ENCODE results near the gene DLD.
"Not testable (repeated sequence)": the region's sequence is repeated elsewhere in the genome, so short reads cannot be mapped to it uniquely, and the experiment has no call there.

The DLD gene

GRCh38 chr7:107920048-107920772 lies 29.2 kb downstream of the DLD start:
- Mint-ChIP-seq H3K9me3 (no peaks in the 10 kb centered on the region), H3K4me3 (no peak overlapping the region), H3K4me1 (peaks cover 13% of the 10 kb centered on the region), H3K36me3 (peaks cover 81% of the 10 kb centered on the region), H3K27ac (no peak overlapping the region)
- ATAC-seq (no peak), DNase-seq (ENCODE audit: low spot score in 2 of 2) (no peak)

GRCh38 chr7:107921826-107922225 lies 30.8 kb downstream of the DLD start:
- DNase-seq (ENCODE audit: low spot score in 2 of 2); H3K27ac Mint-ChIP-seq; H3K9me3 Mint-ChIP-seq; H3K4me3 Mint-ChIP-seq; ATAC-seq: not testable (repeated sequence)
- Mint-ChIP-seq H3K4me1 (peaks cover 13% of the 10 kb centered on the region), H3K36me3 (peaks cover 80% of the 10 kb centered on the region)

GRCh38 chr7:107922886-107923285 lies 31.9 kb downstream of the DLD start:
- H3K4me1 Mint-ChIP-seq, result peaks cover 13% of the 10 kb centered on the region
- no peak overlapping the region for H3K27ac Mint-ChIP-seq
- no peak for DNase-seq (ENCODE audit: low spot score in 2 of 2)
- no peaks in the 10 kb centered on the region for H3K9me3 Mint-ChIP-seq
- ATAC-seq, result no peak
- H3K4me3 Mint-ChIP-seq, result no peak overlapping the region
- peaks cover 79% of the 10 kb centered on the region for H3K36me3 Mint-ChIP-seq

GRCh38 chr7:107924841-107925504 lies 34.0 kb downstream of the DLD start:
- no peak overlapping the region for H3K4me3 Mint-ChIP-seq
- ATAC-seq, result no peak

GRCh38 chr7:107926481-107926880 lies 35.5 kb downstream of the DLD start:
- H3K36me3 Mint-ChIP-seq, result peaks cover 47% of the 10 kb centered on the region
- DNase-seq (ENCODE audit: low spot score in 2 of 2), result no peak
- no peak for ATAC-seq
- no peak overlapping the region for H3K27ac Mint-ChIP-seq
- peaks cover 7% of the 10 kb centered on the region for H3K4me1 Mint-ChIP-seq
- no peak overlapping the region for H3K4me3 Mint-ChIP-seq
- no peaks in the 10 kb centered on the region for H3K9me3 Mint-ChIP-seq

More at GRCh38 chr7:107924841-107925504, 34.0 kb downstream of the DLD start:
- peaks cover 61% of the 10 kb centered on the region for H3K36me3 Mint-ChIP-seq
- no peak overlapping the region for H3K27ac Mint-ChIP-seq
- no peak for DNase-seq (ENCODE audit: low spot score in 2 of 2)
- H3K4me1 Mint-ChIP-seq, result peaks cover 13% of the 10 kb centered on the region
- no peaks in the 10 kb centered on the region for H3K9me3 Mint-ChIP-seq

- no peak for DNase-seq (ENCODE audit: low spot score in 2 of 2)
- H3K4me1 Mint-ChIP-seq, result no peaks in the 10 kb centered on the region
- H3K9me3 Mint-ChIP-seq, result no peaks in the 10 kb centered on the region
- H3K4me3 Mint-ChIP-seq, result no peak overlapping the region
- ATAC-seq, result no peak
- H3K27ac Mint-ChIP-seq, result no peak overlapping the region
- H3K36me3 Mint-ChIP-seq, result peaks cover 12% of the 10 kb centered on the region
Measured at GRCh38 chr7:107931740-107932515, 40.9 kb downstream of the DLD start.

GRCh38 chr7:107932805-107933204 lies 41.8 kb downstream of the DLD start:
- H3K4me3 Mint-ChIP-seq, result no peak overlapping the region
- no peak for DNase-seq (ENCODE audit: low spot score in 2 of 2)
- H3K4me1 Mint-ChIP-seq, result no peaks in the 10 kb centered on the region
- H3K9me3 Mint-ChIP-seq, result no peaks in the 10 kb centered on the region
- H3K27ac Mint-ChIP-seq, result no peak overlapping the region
- peaks cover 4% of the 10 kb centered on the region for H3K36me3 Mint-ChIP-seq
- no peak for ATAC-seq

GRCh38 chr7:107933386-107934013 lies 42.5 kb downstream of the DLD start:
- Mint-ChIP-seq H3K36me3 (peaks cover 4% of the 10 kb centered on the region), H3K9me3 (no peaks in the 10 kb centered on the region), H3K4me1 (no peaks in the 10 kb centered on the region), H3K27ac (no peak overlapping the region), H3K4me3 (no peak overlapping the region)
- ATAC-seq, result no peak
- DNase-seq (ENCODE audit: low spot score in 2 of 2), result no peak

GRCh38 chr7:107934991-107935770 lies 44.2 kb downstream of the DLD start:
- no peak overlapping the region for H3K4me3 Mint-ChIP-seq
- no peaks in the 10 kb centered on the region for H3K9me3 Mint-ChIP-seq
- H3K27ac Mint-ChIP-seq, result no peak overlapping the region
- DNase-seq (ENCODE audit: low spot score in 2 of 2) (no peak), ATAC-seq (no peak)
- no peaks in the 10 kb centered on the region for H3K4me1 Mint-ChIP-seq
- H3K36me3 Mint-ChIP-seq, result no peaks in the 10 kb centered on the region

- Mint-ChIP-seq H3K36me3 (no peaks in the 10 kb centered on the region), H3K4me1 (no peaks in the 10 kb centered on the region), H3K9me3 (no peaks in the 10 kb centered on the region), H3K4me3 (no peak overlapping the region), H3K27ac (no peak overlapping the region)
- no peak for DNase-seq (ENCODE audit: low spot score in 2 of 2)
- no peak for ATAC-seq
Measured at GRCh38 chr7:107936312-107936711, 45.3 kb downstream of the DLD start.

GRCh38 chr7:107937531-107937930 lies 46.5 kb downstream of the DLD start:
- DNase-seq (ENCODE audit: low spot score in 2 of 2), result no peak
- no peak for ATAC-seq
- no peaks in the 10 kb centered on the region for H3K9me3 Mint-ChIP-seq
- H3K4me3 Mint-ChIP-seq, result no peak overlapping the region
- H3K27ac Mint-ChIP-seq, result no peak overlapping the region
- no peaks in the 10 kb centered on the region for H3K36me3 Mint-ChIP-seq
- H3K4me1 Mint-ChIP-seq, result no peaks in the 10 kb centered on the region

- Mint-ChIP-seq H3K9me3 (no peaks in the 10 kb centered on the region), H3K4me3 (no peak overlapping the region), H3K36me3 (no peaks in the 10 kb centered on the region), H3K27ac (no peak overlapping the region), H3K4me1 (no peaks in the 10 kb centered on the region)
- ATAC-seq, result no peak
- no peak for DNase-seq (ENCODE audit: low spot score in 2 of 2)
Measured at GRCh38 chr7:107938456-107939250, 47.7 kb downstream of the DLD start.

- Mint-ChIP-seq H3K36me3 (no peaks in the 10 kb centered on the region), H3K9me3 (no peaks in the 10 kb centered on the region), H3K4me3 (no peak overlapping the region), H3K4me1 (no peaks in the 10 kb centered on the region), H3K27ac (no peak overlapping the region)
- DNase-seq (ENCODE audit: low spot score in 2 of 2) (no peak), ATAC-seq (no peak)
Measured at GRCh38 chr7:107939573-107940489, 48.8 kb downstream of the DLD start.

Data from stimulated activated effector memory CD8-positive, alpha-beta T cell treated with anti-CD3 and anti-CD28 coated beads, Interleukin-12 subunit alpha, Interleukin-12 subunit beta, amount 100 ng/mL, for 72 hours (primary cell).